GM12892 (cell line): ENCODE measurements around the gene KRT37.

Experiments
- POLR2A ChIP-seq: IDR thresholded peaks from 2 replicates; pipeline ENCODE4 v1.6.1; 2011; ENCODE audit warnings: low read depth, low read length, control low read depth
- POLR2AphosphoS5 ChIP-seq: IDR thresholded peaks from 2 replicates; pipeline ENCODE4 v1.6.1; 2011; ENCODE audit warnings: low read depth, low read length, control low read depth
- TAF1 ChIP-seq: IDR thresholded peaks from 2 replicates; pipeline ENCODE4 v1.6.1; 2011; ENCODE audit warnings: low read depth, mild to moderate bottlenecking, control low read depth, low read length, borderline replicate concordance

DNA sequence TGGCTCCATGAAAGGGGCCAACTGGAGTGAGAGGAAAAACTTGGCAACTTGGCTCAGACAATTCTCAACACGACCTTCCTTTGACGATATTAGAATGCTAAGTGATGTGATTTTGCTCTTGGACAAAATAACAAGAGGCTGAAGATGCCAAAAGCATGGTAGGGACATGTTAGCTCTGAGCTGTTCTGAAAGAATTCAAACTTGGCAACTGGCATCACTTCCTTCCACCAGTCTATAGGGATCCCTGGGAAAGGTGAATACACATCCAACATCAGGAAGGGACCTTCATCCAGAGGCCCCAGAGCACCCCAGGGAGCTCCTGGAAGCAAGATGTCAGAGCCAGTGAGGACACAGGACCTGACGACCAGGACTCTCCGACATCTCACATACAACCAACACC, 4.3 kb downstream of the KRT37 start:
- TF ChIP-seq POLR2AphosphoS5 = no peak
- no peak for TF ChIP-seq TAF1
- no peak for TF ChIP-seq POLR2A
